SHP77 treated with DMSO at 0.1 percent for 48 hours (cell line): Measurements from ENCODE around the gene TUT4.

ENCODE experiments used
- DNase-seq: peaks from one replicate; lab custom pipeline; 2025; lab: John Stamatoyannopoulos, UW

Gene TUT4

DNA sequence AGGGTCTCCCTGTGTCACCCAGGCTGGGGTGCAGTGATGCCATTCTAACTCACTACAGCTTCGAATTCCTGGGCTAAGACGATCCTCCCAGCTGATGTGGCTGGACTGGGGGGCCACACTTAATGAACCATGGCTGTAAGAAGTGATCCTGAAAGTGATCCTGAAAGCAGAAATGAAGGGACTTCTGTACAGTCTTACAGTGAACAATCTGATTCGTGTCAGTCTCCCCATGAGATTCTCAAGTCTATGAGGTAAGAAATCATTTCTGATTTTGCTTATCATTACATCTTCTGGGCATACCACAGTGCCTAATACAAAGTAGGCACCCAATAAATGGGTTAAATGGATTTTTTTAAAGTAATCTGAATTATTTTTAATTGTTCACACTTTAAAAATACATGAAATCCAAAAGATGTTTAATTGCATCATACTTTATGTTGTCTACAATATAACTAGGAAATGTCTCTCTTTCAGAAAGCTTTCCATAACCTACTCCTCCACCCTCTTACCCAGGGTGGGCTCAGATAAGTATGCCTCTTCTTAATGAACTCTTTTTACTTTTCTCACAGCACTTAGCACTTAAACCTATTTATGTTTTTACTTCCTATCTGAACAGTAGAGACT lies 21.5 kb downstream of the TUT4 start:
- DNase-seq = no peak

DNA sequence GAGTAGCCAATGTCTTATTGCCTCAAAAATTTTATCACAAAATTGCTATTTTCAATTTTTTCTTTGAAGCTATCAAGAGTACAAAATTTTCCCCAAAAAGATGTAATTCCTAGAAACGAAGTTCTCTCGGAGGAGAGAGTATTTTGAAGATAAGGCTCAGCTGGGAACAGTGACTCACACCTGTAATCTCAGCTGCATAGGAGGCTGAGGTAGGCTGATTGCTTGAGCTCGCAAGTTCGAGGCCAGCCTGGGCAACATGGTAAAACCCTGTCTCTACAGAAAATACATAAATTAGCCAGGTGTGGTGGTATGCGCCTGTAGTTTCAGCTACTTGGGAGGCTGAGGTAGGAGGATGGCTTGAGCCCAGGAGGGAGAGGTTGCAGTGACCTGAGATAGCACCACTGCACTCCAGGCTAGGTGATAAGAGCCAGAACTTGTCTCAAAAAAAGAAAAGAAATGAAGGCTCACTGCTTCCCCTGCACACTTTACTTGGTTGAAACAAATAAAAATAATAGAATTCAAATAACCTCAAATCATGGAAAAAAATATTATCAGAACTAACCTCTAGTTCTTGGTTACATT lies 22.2 kb downstream of the TUT4 start:
- no peak for DNase-seq

DNA sequence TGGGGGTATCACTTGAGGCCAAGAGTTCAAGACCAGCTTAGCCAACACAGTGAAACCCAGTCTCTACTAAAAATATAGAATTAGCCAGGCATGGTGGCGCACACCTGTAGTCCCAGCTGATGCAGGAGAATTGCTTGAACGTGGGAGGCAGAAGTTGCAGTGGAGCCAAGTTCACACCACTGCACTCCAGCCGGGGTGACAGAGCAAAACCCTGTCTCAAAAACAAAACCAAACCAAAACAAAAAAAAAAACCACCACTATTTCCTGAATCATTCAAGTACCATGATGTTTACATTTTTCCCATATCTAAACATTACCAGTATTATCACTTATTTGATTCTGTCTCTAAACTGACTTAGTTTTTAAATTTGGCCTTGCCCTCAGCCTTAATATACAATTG lies 29.5 kb downstream of the TUT4 start:
- DNase-seq = no peak

GRCh38 chr1:52520148-52520547 lies 32.7 kb downstream of the TUT4 start:
- DNase-seq = no peak

DNA sequence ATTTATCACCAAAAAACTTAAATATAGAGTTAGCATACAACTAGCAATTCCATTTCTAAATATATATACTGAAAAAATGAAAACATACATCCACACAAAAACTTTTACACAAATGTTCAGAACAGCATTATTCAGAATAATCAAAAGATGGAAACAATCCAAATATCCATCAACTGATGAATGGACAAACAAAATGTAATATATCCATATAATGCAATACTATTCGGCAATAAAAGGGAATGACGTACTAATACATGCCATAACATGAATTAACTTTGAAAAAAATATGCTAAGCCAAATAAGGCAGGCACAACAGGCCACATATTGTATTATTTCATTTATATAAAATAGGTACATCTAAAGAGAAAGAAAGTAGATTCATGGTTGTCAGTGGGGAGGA lies 33.9 kb downstream of the TUT4 start:
- DNase-seq = no peak

DNA sequence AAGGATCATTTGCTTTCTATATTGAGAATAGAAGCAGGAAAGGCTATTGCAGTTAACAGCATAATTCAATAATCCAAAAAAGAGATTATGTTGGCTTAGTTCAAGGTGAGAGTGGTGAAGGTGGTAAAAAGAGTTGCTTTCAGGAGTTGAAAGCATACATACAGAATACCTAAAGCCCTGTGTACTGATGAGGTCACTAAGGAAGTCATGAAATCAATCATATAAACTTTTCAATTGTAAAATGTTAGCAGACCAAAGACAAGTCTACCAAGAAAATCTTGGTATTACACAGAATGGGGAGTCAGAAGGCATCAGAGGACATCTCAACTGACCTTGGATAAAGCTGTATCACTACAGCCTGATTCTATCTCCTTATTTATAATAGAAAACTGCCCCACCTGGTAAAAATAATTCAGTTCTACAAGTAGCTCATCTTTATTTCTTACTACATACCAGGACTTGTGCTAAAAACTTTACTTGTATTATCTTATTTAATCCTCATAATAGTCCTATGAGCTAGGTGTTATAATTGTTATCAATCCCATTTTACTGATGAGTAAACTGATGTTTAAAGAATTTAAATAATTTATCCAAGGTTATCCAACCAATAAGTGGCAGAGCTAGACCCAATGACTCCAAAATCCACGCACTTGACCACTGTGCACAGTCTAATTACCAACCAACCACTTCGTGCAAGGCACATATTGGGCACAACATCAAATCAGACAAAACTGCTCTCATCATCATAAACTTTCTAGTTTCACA lies 40.9 kb downstream of the TUT4 start:
- no peak for DNase-seq

DNA sequence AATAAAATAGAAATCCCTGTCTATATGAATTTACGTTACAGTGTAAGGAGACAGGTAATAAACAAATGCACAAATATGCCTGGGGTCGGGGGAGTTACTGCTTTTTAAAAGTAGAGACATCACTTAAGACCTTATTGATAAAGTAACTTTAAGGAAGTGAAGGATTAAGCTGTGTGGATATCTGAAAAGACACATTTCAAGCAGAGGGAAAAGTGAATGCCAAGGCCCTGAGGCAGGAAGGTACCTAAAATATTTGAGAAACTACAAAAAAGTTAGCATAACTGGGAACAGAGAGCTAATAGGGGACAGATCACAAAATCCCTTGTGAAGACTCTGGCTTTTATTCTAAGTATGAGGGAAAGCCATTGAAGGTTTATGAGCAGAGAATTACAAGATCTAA lies 41.5 kb downstream of the TUT4 start:
- DNase-seq = no peak

- no peak for DNase-seq
Observed at GRCh38 chr1:52506920-52507546, 45.9 kb downstream of the TUT4 start.

DNA sequence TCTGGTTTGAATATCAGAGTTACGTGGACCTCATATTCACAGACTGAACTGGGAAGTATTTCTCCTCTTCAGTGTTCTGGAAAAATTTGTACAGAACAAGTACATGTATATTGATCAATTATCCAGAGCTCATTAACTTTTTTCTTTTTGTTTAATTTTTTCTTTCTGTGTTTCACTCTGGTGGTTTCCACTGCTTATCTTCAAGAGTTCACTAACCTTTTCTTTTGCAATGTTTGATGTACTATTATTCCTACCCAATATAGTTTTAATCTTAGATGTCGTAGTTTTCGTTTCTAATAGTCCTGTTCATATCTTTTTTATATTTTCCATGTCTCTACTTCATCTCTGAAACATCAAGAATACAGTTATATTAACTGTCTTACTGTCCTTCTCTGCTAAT lies 46.5 kb downstream of the TUT4 start:
- no peak for DNase-seq

DNA sequence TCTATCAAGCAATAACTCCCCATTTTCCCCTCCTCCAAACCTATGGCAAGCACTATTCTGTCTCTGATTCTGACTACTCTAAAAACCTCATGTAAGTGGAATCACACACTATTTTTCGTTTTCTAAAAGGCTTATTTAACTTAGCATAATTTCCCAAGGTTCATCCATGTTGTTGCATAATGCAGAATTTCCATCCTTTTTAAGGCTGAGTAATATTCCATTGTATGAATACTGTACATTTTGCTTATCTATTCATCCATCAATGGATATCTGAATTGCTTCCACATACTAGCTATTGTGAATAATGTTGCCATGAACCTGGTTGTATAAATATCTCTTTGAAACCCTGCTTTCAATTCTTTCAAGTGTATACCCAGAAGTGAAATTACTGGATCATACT lies 48.2 kb downstream of the TUT4 start:
- no peak for DNase-seq

GRCh38 chr1:52503706-52504105 lies 49.2 kb downstream of the TUT4 start:
- DNase-seq = no peak

- DNase-seq = no peak
Observed at GRCh38 chr1:52502789-52503188, 50.1 kb downstream of the TUT4 start.

DNA sequence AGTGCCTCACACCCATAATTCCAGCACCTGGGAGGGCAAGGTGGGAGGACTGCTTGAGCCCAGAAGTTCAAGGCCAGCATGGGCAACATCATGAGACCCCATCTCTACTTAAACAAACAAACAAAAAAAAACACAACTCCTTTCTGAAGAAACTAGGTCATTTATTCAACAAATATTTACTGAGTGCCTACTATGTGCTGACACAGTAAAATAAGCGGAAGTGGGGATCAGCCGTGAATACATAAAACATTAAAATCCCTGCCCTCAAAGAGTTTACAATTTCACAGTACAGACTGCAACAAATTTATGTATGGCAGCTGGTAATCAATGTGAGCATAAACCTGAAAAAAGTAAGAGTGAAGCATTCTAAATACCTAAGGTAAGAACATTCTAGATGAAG lies 65.3 kb downstream of the TUT4 start:
- DNase-seq = no peak

GRCh38 chr1:52482326-52483004 lies 70.4 kb downstream of the TUT4 start:
- DNase-seq = no peak

GRCh38 chr1:52479076-52479475 lies 73.8 kb downstream of the TUT4 start:
- DNase-seq = no peak

DNA sequence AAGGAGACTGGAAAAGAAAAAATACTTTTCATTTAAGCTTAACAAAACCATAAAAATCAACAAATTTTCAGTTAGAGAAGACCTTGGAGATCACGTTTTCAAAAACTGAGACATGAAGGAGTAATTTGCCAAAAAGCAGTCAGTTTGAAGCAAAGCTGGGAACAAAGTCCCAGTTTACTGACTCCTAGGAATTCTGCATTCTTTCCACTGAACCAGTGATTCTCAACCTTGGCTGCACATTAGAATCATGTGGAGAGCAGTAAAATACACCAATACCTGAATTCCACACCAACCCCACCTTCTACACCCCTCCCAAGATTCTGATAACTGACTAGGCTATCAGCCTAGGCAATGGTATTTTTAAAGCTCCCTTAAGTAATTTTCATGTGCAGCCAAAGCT lies 75.0 kb downstream of the TUT4 start:
- no peak for DNase-seq

DNA sequence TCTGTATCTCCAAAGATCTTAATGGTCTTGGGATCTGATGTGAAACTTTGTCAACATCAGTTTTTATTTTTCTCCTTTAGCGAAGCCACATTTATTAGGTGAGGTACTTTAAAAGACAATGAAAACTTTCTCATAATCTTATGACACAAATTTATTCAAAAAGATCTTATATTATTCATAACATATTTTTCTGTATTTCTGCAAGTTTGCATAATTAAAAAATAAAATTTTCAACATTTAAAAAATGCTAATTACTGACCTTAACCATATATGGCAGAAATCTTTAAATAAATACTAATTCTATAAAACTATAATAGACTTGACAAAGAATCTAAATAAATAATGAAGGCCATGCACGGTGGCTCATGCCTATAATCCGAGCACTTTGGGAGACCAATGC lies 75.9 kb downstream of the TUT4 start:
- DNase-seq = no peak

- no peak for DNase-seq
Observed at GRCh38 chr1:52474807-52475206, 78.1 kb downstream of the TUT4 start.

DNA sequence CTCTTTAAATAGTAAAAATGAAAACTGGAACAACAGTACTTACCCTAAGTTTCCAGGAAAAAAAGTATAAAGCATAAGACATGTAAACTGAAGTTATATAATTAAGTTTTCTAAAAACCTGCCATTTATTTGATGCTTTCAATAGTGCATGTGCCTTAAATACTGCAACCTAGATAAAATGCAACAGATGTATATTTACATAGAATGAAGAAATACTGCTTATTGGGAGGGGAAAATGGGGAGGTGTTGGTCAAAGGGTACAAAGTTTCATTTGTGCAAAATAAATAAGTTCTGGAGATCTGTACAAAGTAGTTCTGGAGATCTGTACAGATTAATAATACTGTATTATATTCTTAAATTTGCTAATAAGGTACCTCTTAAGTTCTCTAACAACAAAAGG lies 79.9 kb downstream of the TUT4 start:
- no peak for DNase-seq

- no peak for DNase-seq
Observed at GRCh38 chr1:52472384-52472783, 80.5 kb downstream of the TUT4 start.

DNA sequence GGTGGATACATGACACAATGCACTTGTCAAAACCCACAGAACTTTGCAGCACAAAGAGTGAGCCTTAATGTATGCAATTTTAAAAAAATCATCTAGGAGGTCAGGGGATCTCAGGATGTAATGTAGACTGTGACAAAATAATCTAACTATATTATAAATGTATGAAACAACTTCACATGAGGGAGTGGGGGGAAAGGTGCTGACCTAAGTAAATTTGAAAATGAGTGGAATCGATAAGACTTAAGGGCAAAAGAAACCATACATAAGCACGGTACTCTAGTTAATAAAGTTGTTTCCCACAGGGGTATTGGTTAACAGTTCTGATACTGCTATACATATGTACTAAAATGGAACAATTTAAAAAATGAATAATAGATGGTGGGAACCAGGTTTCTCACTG lies 83.8 kb downstream of the TUT4 start:
- DNase-seq = no peak

DNA sequence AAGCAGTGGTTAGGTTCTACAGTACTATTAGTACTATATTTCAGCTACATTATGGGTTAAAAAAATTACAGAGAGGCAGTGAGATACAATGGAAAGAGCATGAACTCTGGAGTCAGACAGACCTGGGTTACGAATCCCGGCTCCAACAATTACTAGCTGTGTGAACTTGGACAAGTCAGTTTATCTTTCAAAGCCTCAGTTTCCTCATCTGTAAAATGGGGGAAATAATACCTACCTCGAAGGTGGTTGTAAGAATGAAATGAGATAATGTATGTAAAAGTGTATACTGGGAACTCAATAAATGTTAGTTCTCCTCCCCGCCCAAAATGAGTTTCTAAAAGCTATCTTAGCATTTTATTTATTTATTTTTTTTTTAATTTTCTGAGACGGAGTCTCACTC lies 89.0 kb downstream of the TUT4 start:
- no peak for DNase-seq

DNA sequence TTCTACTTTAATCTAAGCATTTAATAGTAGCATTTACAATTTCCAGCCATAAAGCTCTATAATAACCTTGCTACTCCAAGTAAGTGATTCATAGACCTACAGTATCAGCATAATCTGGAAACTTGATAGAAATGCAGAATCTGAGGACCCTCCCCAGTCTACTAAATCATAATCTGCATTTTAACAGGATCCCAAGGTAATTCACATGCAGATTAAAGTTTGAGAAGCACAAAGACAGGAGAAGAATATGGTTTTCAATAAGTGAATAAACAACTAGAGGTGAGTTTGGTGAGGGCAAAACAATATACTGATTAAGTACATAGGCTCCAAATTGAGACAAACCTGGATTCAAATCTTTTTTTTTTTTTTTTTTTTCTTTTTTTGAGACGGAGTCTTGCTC lies 91.1 kb downstream of the TUT4 start:
- DNase-seq = no peak
